B cell (primary cell): ENCODE results near the gene LRRC32. TPM values are rescaled to one million over a fixed set of nuclear protein-coding genes. Genes with fewer than 3 reads are reported as not detected.

Experiments
- ATAC-seq: fragments of 200-7000 bp; cut with Tn5 transposase; one replicate; pipeline ENCODE4 v1.10.0; 2021; ENCODE audit warnings: low read depth, mild to moderate bottlenecking, moderate number of reproducible peaks, moderate library complexity
- CTCF ChIA-PET: fragments of 350-600 bp; sonication (Branson Sonifier 250); formaldehyde crosslinking; loops from one replicate; lab custom pipeline; 2021; ENCODE audit warnings: antibody characterized with exemption, inconsistent platforms; lab: Charles Lee
- POLR2A ChIA-PET: fragments of 350-600 bp; sonication (Branson Sonifier 250); formaldehyde crosslinking; loops from one replicate; lab custom pipeline; 2021; ENCODE audit warnings: antibody characterized with exemption; lab: Charles Lee
- DNase-seq: peaks from one replicate; pipeline ENCODE4 v3.0.0; 2013
- H2AFZ ChIP-seq: 2 replicates; pipeline ENCODE4 v1.6.1; 2012; ENCODE audit warnings: mild to moderate bottlenecking, low read depth, low read length; ENCODE audit not compliant: insufficient read depth, poor library complexity, severe bottlenecking
- H3K27ac ChIP-seq, 2 donors: 1 replicate in 1 of 2; 2 replicates in 1 of 2; pipeline ENCODE4 v1.5.1; 2012 to 2013; ENCODE audit warnings: low read length in 2 of 2, mild to moderate bottlenecking in 2 of 2, moderate library complexity in 1 of 2
- H3K27me3 ChIP-seq, 4 experiments: fragments of 200-600 bp in 1 of 4; sonication (generic) in 1 of 4; replicated peaks in 1 of 4; 1 replicate in 2 of 4; 2 replicates in 2 of 4; pipeline versions ENCODE4 v1.6.1 to v1.7.0; 2013 to 2016; ENCODE audit warnings: low read length in 3 of 4, mild to moderate bottlenecking in 2 of 4, mixed read lengths in 1 of 4, moderate library complexity in 1 of 4; ENCODE audit not compliant: insufficient read depth in 4 of 4, control insufficient read depth in 3 of 4; ENCODE audit errors: control extremely low read depth in 1 of 4
- H3K36me3 ChIP-seq, 2 experiments: replicated peaks in 1 of 2; 1 replicate in 1 of 2; 2 replicates in 1 of 2; pipeline versions ENCODE4 v1.6.1 to v1.7.1; 2013; ENCODE audit warnings: low read length in 1 of 2; ENCODE audit not compliant: insufficient read depth in 2 of 2, control insufficient read depth in 1 of 2; ENCODE audit errors: control extremely low read depth in 1 of 2, extremely low read depth in 1 of 2
- H3K4me1 ChIP-seq, 2 donors: fragments of 200-600 bp in 1 of 2; sonication (generic) in 1 of 2; 1 replicate in 1 of 2; 2 replicates in 1 of 2; pipeline versions ENCODE4 v1.5.1 to v1.6.1; 2013 to 2017; ENCODE audit warnings: low read length in 2 of 2; ENCODE audit not compliant: control insufficient read depth in 2 of 2, insufficient read depth in 2 of 2
- H3K4me2 ChIP-seq: replicated peaks from 2 replicates; pipeline ENCODE3; 2012; ENCODE audit warnings: mild to moderate bottlenecking, low read depth, low read length; ENCODE audit not compliant: poor library complexity, severe bottlenecking
- H3K4me3 ChIP-seq, 5 experiments: fragments of 200-600 bp in 1 of 5; sonication (generic) in 1 of 5; 1 replicate in 3 of 5; 2 replicates in 2 of 5; pipeline versions ENCODE4 v1.5.1 to v1.7.0; 2011 to 2016; ENCODE audit warnings: low read length in 4 of 5, mild to moderate bottlenecking in 4 of 5, low read depth in 2 of 5, control low read depth in 1 of 5, moderate library complexity in 1 of 5; ENCODE audit not compliant: insufficient read depth in 1 of 5; ENCODE audit errors: control extremely low read depth in 1 of 5, extremely low read depth in 1 of 5
- H3K79me2 ChIP-seq: fragments of 200-600 bp; sonication (generic); one replicate; pipeline ENCODE4 v1.6.0; 2016; ENCODE audit warnings: low read length; ENCODE audit not compliant: control insufficient read depth, insufficient read depth
- H3K9ac ChIP-seq: fragments of 200-600 bp; sonication (generic); 2 replicates; pipeline ENCODE4 v1.6.1; 2017; ENCODE audit warnings: mild to moderate bottlenecking, low read length, moderate library complexity
- H3K9me3 ChIP-seq, 3 donors: one replicate each; pipeline versions ENCODE4 v1.6.1 to v1.7.1; 2013; ENCODE audit warnings: low read length in 2 of 3; ENCODE audit not compliant: control insufficient read depth in 2 of 3, insufficient read depth in 1 of 3; ENCODE audit errors: control extremely low read depth in 1 of 3
- H4K20me1 ChIP-seq: 2 replicates; pipeline ENCODE4 v1.6.0; 2012; ENCODE audit warnings: mild to moderate bottlenecking, low read length; ENCODE audit not compliant: insufficient read depth, control insufficient read depth, poor library complexity, severe bottlenecking
- H3K27ac Mint-ChIP-seq: one replicate; pipeline ENCODE4 v1.8.0; 2021; ENCODE audit warnings: mixed read lengths
- H3K27me3 Mint-ChIP-seq: one replicate; pipeline ENCODE4 v1.8.0; 2021; ENCODE audit warnings: mixed read lengths
- H3K4me1 Mint-ChIP-seq: one replicate; pipeline ENCODE4 v1.8.0; 2021; ENCODE audit warnings: mixed read lengths
- H3K4me3 Mint-ChIP-seq: one replicate; pipeline ENCODE4 v1.8.0; 2021; ENCODE audit warnings: mixed read lengths
- H3K9me3 Mint-ChIP-seq: one replicate; pipeline ENCODE4 v1.8.0; 2022; ENCODE audit warnings: mixed read lengths; ENCODE audit not compliant: insufficient read depth
- CTCF ChIP-seq: fragments of 200-600 bp; IDR thresholded peaks from one replicate; pipeline ENCODE4 v1.8.0; 2022; ENCODE audit warnings: antibody characterized with exemption, mild to moderate bottlenecking
- EZH2 ChIP-seq: IDR thresholded peaks from 2 replicates; pipeline ENCODE4 v1.6.1; 2012; ENCODE audit warnings: borderline replicate concordance, low read depth, mild to moderate bottlenecking, moderate library complexity, low read length; ENCODE audit not compliant: insufficient read depth, poor library complexity, severe bottlenecking
- WGBS: methylation state at CpG from one replicate; pipeline ENCODE4 v1.1.5; 2013; ENCODE audit warnings: missing lambda C conversion rate; ENCODE audit not compliant: insufficient coverage; 5-methylcytosine and 5-hydroxymethylcytosine counted together
- intact Hi-C: fragments of 100-400 bp; cut with micrococcal nuclease; formaldehyde crosslinking; loops from one replicate; pipeline ENCODE4 v1.10.0; 2022
- polyA plus RNA-seq: library from polyadenylated mRNA; depleted of rRNA; stranded (reverse); fragments of >200 nt; gene quantifications from 2 replicates; pipeline ENCODE4 v1.2.3, GENCODE V29; 2012
- total RNA-seq, 2 donors: library from RNA; stranded (reverse); fragments of 120-200 nt in 1 of 2; gene quantifications; 1 replicate in 1 of 2; 2 replicates in 1 of 2; pipeline versions ENCODE4 v1.2.3 to v1.2.4, GENCODE V29; 2013 to 2022

LRRC32 gene
- total and polyA plus RNA-seq, 2 donors (not counting 1 experiment from before 2014, with no cell fraction given), result 0.60 to 1.4 TPM

DNA sequence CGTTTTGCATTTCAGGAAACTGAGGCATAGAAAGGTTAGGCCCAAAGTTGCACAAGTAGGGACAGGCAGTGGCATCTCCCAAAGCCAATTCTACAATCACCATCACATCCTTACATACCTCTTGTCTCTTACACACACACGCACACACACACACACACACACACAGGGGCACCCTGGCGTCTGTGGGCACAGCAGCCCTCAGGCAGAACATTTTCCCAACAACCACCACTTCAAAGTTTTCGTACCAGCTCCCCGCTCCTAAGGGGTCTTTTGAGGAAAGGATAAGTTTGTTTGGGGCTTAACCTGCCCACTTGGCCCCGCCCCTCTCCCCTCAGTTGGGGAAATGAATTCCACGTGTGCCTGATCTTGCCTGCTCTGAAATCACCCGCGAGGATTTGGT lies 14.7 kb upstream of the LRRC32 start:
- peaks cover 31% of the 10 kb centered on the region for H3K4me1 Mint-ChIP-seq
- no peak overlapping the region for H2AFZ ChIP-seq
- peaks cover 51% of the 10 kb centered on the region for H3K27me3 Mint-ChIP-seq
- no peaks in the 10 kb centered on the region for H3K79me2 ChIP-seq
- H3K4me3 Mint-ChIP-seq, result peak overlapping the region; percentile 29
- H3K27ac Mint-ChIP-seq, result peak overlapping the region; percentile 46
- H3K27ac ChIP-seq, result no peak overlapping the region
- no peaks in the 10 kb centered on the region for H3K9me3 Mint-ChIP-seq
- peak overlapping the region; percentile 71 for H3K4me2 ChIP-seq
- no peak overlapping the region for H3K4me3 ChIP-seq
- no peaks in the 10 kb centered on the region for H4K20me1 ChIP-seq
- peaks cover 0 to 44% (median 16%) of the 10 kb centered on the region in 4 experiments for H3K27me3 ChIP-seq
- ChIA-PET POLR2A (no interaction called here), CTCF (interaction anchor here (0.5 to 14.3 kb wide), 3 partner anchors 10 to 918 kb away, joined by 3 to 224 read pairs (median 8); no protein-coding TSS in a partner anchor)
- 100% methylated on average over 1 of the region's 9 CpGs for WGBS
- TF ChIP-seq EZH2 (no peak), CTCF (no peak)
- H3K9me3 ChIP-seq, result peaks cover 0 to 16% (median 0%) of the 10 kb centered on the region in 3 donors
- DNase-seq, result no peak
- intact Hi-C loops, result no loop called here
- no peaks in the 10 kb centered on the region for H3K36me3 ChIP-seq
- peaks cover 24 to 32% of the 10 kb centered on the region in 2 donors for H3K4me1 ChIP-seq
- no peak for ATAC-seq
- H3K9ac ChIP-seq, result no peak overlapping the region

DNA sequence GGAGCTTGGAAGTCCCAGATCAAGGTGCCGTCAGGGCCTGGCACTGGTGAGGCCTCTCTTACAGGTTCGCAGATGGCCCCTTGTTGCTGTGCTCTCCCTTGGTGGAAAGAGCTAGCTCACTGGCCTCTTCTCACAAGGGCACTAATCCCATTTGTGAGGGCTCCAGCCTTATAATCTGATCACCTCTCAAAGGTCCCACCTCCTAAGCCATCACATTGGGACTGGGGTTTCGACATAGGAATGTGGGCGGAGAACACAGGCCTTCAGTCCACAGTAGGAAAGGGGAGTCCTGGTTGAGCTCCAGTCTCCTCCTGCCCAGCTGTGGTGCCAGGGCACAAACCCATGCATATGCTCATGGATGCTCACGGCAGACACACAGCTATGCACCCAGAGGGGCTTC lies 14.0 kb upstream of the LRRC32 start:
- ATAC-seq (no peak), DNase-seq (no peak)
- Mint-ChIP-seq H3K27ac (no peak overlapping the region), H3K9me3 (no peaks in the 10 kb centered on the region), H3K4me1 (peaks cover 34% of the 10 kb centered on the region), H3K27me3 (peaks cover 57% of the 10 kb centered on the region), H3K4me3 (no peak overlapping the region)
- H2AFZ ChIP-seq, result no peak overlapping the region
- peaks cover 0 to 52% (median 16%) of the 10 kb centered on the region in 4 experiments for H3K27me3 ChIP-seq
- no peak overlapping the region for H3K9ac ChIP-seq
- 98% methylated on average over 4 of the region's 5 CpGs for WGBS
- H4K20me1 ChIP-seq, result no peaks in the 10 kb centered on the region
- H3K79me2 ChIP-seq, result no peaks in the 10 kb centered on the region
- no peaks in the 10 kb centered on the region for H3K36me3 ChIP-seq
- H3K27ac ChIP-seq, result no peak overlapping the region
- H3K4me2 ChIP-seq, result no peak overlapping the region
- TF ChIP-seq EZH2, result no peak
- no peak for TF ChIP-seq CTCF
- no peak overlapping the region for H3K4me3 ChIP-seq
- POLR2A ChIA-PET, result no interaction called here
- peaks cover 0 to 16% (median 0%) of the 10 kb centered on the region in 3 donors for H3K9me3 ChIP-seq
- intact Hi-C loops, result no loop called here
- CTCF ChIA-PET, result interaction anchor here (0.5 to 14.3 kb wide), 6 partner anchors 11 to 919 kb away, joined by 3 to 224 read pairs (median 4); no protein-coding TSS in a partner anchor
- H3K4me1 ChIP-seq, result peaks cover 24 to 32% of the 10 kb centered on the region in 2 donors
